HG02678 (cell line): Measurements from ENCODE around the gene RAP1GAP2.
"Not testable (repeated sequence)": the region's sequence is repeated elsewhere in the genome, so short reads cannot be mapped to it uniquely, and the experiment has no call there.

Experiments
- ATAC-seq: cut with Tn5 transposase; IDR thresholded peaks from one replicate; pipeline ENCODE4 v1.9.1; 2021; ENCODE audit warnings: mild to moderate bottlenecking, moderate library complexity; ENCODE audit not compliant: unreplicated experiment

The RAP1GAP2 gene

GRCh38 chr17:2963332-2964027 is 167.2 kb downstream of the RAP1GAP2 start:
- ATAC-seq: no peak

DNA sequence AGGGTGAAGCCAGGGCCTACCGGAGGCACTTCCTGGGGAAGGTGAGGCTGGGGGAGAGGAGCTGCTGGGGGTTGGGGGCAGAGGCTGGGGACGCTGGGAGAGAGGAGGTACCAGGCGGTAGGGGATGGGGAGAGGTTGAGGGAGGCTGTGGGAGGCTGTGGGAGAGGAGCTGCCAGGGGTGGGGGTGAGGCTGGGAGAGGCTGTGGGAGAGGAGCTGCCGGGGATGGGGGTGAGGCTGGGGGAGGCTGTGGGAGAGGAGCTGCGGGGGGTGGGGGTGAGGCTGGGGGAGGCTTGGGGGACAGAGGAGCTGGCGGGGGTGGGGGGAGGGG is 167.8 kb downstream of the RAP1GAP2 start:
- ATAC-seq: no peak

DNA sequence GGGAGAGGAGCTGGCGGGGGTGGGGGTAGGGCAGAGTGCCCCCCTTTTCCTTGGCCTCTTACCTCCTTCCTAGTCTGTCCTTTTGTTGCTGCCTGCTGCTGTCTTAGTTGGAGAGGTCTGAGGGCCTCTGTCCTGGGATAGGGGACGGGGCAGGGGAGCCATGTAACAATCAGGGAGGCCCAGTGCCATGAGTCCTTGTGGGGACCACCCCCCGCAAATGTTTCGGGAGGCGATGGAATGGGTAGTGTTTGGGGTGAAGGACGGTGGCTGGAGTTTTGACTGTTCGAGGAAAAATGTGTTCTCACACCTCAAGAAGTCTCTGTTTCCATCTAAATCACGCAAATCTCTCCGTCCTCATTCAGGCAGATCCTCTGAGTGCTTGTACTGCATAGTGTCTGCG is 168.1 kb downstream of the RAP1GAP2 start:
- no peak for ATAC-seq

GRCh38 chr17:2964831-2965230 is 168.6 kb downstream of the RAP1GAP2 start:
- ATAC-seq: no peak

DNA sequence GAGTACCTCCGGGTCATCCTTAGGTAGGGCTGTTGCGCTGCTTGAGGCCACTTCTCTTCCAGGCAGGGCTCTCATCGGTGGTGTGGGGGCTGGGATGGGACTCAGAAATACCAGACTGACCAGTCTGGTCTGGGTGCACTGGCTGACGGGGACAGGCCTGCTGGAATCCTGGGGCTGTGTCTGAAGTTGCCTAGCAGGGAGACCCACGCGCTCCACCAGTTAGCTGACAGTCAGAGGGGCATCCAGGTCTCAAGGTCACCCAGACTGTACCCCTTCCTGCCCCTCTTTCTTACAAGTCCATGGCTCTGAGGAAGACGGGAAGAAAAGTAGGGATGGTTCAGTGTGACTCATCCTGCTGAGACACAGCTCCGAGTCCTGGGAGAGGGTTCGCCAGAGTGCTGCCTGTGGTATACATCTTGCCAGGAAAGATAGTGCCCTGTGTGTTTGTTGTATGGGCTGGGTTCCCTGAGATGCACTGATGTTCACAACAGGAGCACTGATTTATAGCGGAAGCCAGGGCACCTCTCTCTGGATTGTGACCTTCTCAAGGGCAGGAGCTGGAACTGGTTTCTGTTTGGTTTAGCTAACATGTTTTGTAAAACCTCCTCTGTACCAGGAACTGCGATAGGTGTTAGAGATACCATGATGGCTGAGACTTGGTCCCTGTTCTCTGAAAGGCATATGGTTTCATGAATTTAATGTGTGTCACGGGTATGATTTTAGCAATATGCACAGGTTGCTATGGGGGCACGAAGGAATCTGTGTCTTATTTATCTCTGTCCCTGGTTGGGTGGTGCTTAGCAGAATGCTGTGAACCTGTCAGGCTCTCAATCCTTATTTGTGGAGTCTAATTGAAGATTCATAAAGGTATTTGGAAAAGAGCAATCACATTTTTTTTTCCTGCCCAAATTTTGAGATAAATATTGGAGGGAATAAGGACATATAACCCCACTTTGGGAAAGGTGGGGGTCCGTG is 169.7 kb downstream of the RAP1GAP2 start:
- ATAC-seq: no peak

- no peak for ATAC-seq
Observed at GRCh38 chr17:2967515-2967914, 171.3 kb downstream of the RAP1GAP2 start.

GRCh38 chr17:2971851-2972250 is 175.6 kb downstream of the RAP1GAP2 start:
- no peak for ATAC-seq

DNA sequence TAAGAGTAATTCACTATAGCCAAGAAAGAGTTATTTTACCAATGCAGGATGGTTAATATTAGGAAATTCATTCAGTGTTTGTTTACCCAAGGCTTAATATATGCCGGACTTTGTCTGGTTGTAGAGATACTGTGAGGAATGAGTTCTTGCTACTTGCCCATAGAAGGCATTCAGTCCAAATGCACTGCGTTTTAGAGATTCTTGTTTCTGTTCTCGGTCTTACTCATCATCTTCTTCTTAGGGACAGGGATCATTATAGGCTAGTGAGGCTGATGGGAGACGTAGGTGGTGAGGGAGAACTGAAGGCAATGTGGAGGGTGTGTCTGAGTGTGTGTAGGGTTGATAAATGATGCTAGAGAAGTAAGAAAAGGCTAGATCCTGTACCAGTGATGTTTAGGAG is 176.5 kb downstream of the RAP1GAP2 start:
- ATAC-seq: no peak

- no peak for ATAC-seq
Observed at GRCh38 chr17:2974347-2974746, 178.1 kb downstream of the RAP1GAP2 start.

DNA sequence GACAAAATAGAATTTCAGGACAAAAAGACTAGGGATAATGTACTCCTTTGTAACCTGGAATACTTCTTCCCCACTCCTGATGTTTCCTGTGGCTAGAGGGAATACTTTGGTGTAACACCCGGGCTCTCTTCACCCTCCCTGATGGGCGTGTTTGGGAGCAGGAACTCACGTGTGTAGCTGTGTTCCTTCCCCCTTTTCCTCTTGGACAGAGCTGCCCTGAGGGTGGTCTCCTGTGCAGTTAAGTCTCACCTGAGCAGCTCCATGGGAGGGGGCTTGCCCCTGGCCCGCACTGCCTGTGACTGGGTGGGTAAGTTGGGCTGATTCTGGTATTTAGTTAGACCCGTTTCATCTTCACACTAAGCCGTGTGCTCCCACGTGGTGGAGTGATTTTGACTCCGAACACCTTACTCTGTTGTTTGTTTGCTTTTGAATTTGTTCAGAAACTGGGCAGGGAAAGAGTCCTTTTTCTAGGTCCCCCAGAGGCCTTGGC is 179.3 kb downstream of the RAP1GAP2 start:
- ATAC-seq: no peak

GRCh38 chr17:2977157-2977556 is 180.9 kb downstream of the RAP1GAP2 start:
- no peak for ATAC-seq

GRCh38 chr17:2978116-2978515 is 181.9 kb downstream of the RAP1GAP2 start:
- no peak for ATAC-seq

GRCh38 chr17:2978991-2979390 is 182.8 kb downstream of the RAP1GAP2 start:
- no peak for ATAC-seq

GRCh38 chr17:2980211-2980903 is 184.1 kb downstream of the RAP1GAP2 start:
- ATAC-seq: no peak

GRCh38 chr17:2980904-2981246 is 184.6 kb downstream of the RAP1GAP2 start:
- ATAC-seq: no peak

DNA sequence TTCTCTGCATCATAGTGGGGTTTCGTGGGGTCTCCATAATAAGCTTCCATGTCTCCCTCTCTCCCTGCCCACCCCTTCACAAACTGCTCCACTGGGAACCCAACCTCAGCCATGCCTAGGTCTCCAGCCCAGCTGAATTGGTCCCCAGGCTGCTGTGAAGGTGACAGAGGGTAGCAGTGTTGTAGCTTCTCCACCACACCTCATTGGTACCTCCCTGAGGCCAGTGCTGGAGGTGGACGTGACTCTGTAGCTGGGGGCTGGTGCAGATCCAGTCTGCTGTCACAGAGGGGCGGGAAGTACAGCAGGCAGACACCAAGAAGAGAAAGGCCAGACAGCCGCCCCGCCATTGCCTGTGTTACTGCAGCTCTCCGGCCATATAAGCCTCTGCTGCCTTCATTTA is 185.1 kb downstream of the RAP1GAP2 start:
- no peak for ATAC-seq

DNA sequence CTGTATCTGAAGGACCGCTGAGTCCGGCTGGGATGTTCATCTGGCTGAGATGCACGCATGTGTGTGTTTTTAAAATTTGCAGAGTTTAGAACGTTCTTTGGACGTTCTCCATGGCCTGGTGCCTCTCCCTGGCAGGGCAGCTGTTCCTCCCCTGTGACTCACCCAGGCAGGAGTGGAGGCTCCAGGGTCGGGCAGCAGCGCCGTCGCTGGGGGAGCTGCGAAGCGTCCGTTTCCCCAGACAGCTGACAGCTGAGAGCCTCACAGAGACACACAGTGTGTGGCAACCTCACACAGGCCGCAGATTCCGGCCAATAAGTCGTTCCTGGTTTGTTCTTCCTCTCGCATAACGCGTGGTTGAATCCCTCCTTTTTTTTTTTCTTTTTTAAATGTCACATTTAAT is 186.6 kb downstream of the RAP1GAP2 start:
- ATAC-seq: no peak

GRCh38 chr17:2983255-2983654 is 187.0 kb downstream of the RAP1GAP2 start:
- ATAC-seq: no peak

DNA sequence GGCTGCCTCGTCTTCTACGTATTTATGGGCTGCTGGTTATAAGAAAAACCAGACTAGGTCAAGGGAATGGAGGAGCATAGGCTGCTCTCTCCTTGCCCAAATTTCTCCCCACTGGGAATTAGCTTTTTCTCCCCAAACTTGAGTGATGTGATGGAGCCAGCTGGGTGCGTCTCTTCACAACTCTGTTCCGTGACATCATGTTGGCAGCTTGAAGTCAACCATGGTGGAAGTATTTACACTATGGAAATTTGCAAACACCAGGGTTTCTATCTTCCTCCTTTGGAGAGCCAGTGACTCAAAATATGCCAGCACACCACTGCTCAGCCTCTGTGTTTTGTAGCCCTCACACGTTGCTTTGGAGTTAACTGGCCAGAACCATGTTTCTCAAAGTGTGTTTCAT is 189.1 kb downstream of the RAP1GAP2 start:
- ATAC-seq: no peak

DNA sequence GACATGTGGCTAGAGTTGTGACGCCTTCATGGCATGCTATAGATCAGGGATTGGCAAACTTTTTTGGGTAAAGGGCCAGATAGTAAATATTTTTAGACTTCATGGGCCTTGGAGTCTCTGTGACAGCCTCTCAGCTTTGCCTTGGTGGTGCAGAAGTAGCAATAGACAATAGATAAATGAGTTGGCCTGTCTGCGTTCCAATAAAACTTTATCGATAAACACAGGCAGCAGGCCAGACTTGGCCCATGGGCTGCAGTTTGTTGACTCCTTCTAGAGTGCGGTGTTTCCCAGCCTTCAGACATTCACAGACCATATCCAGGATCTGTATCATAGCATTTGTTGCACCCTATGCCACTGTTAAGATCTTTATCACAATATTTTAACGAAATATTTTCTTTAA is 190.7 kb downstream of the RAP1GAP2 start:
- no peak for ATAC-seq

DNA sequence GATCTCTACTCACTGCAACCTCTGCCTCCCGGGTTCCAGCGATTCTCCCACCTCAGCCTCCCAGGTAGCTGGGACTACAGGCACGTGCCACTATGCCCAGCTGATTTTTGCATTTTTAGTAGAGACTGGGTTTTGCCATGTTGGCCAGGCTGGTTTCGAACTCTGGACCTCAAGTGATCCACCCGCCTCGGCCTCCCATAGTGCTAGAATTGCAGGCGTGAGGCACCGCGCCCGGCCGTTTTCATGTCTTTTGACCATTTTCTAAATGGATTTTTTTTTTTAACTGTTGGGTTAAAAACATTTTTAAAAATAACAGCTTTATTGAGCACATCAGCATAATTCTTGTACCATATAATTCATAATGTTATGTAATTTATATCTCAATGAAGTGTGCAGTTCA is 193.2 kb downstream of the RAP1GAP2 start:
- ATAC-seq: not testable (repeated sequence)

GRCh38 chr17:2989855-2990254 is 193.6 kb downstream of the RAP1GAP2 start:
- ATAC-seq: no peak
